HG02840 (cell line): ENCODE measurements around the gene ZDHHC5.
"Not testable (repeated sequence)": the region's sequence is repeated elsewhere in the genome, so short reads cannot be mapped to it uniquely, and the experiment has no call there.

Experiments
- ATAC-seq: cut with Tn5 transposase; IDR thresholded peaks from one replicate; pipeline ENCODE4 v1.9.1; 2021; ENCODE audit warnings: mild to moderate bottlenecking, moderate library complexity, moderate number of reproducible peaks; ENCODE audit not compliant: unreplicated experiment, low FRiP score

ZDHHC5 gene

GRCh38 chr11:57663975-57664374 lies 3.9 kb upstream of the ZDHHC5 start:
- ATAC-seq = no peak

DNA sequence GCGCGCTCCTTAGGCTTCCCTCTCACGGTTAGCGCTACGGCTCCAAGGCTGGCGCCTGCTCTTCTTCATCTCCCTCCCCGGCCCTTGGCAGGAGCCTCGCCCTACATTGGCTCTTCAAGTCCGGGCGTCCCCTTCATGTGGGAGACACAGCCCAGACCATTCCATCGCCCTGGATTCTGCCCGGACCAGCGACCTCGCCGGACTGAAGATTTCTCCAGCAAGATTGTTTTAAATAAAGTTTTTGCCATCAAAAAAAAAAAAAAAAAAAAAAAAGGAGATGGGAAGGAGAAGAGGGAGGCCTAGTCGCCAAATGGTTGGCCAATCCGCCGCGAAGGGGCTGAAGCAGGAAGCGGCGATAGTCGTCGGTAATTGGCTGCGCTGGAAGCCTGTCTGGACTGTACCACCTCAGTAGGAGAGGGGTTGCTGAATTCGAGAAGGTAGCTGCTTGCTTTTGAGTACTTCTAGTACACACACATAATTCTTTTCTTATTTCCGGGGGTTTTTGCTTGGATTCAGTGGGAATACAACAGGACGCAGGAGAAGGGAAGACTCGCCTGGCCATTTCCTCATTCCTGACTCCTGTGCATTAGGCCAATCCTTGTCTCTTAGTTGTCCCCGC lies 688 bp upstream of the ZDHHC5 start:
- peak; percentile 72 for ATAC-seq

DNA sequence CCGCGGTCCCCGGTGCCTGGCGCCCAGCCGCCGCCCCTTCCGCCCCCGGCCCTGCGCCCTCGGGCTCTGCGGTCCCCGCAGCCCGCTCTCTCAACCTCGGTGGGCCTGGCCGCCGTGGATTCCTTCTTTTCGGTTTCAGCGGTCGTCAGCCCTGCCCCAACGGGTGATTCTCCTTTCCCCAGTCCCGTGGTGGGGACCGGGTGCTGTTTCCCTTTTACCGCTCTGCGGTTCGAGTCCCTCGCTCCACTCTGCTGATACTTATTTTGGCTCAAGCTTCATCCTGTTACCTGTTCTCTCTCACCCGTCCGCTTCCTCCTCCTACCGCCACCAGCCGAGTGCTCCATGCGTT lies 494 bp downstream of the ZDHHC5 start:
- ATAC-seq = peak; percentile 9

- ATAC-seq = no peak
These were observed 6.3 kb downstream of the ZDHHC5 start for GRCh38 chr11:57674251-57674650.

GRCh38 chr11:57675176-57675941 lies 7.4 kb downstream of the ZDHHC5 start:
- no peak for ATAC-seq

DNA sequence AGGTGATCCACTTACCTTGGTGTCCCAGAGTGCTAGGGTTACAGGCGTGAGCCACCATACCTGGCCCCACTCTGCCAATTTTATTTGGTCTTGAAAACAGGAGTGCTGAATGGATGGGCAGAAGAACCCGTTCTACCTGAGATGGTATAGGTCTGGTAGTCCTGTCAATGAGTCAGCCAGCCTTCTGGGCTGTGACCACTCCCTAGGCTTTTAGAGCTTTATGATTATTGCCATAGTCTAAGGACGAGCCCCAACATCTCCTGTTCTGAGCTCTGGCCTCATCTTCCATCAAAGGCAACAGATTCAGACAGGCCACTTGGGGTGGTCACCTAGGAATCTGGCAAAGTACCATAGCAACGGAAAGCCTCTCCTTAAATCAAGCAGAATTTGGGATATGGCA lies 11.5 kb downstream of the ZDHHC5 start:
- no peak for ATAC-seq

DNA sequence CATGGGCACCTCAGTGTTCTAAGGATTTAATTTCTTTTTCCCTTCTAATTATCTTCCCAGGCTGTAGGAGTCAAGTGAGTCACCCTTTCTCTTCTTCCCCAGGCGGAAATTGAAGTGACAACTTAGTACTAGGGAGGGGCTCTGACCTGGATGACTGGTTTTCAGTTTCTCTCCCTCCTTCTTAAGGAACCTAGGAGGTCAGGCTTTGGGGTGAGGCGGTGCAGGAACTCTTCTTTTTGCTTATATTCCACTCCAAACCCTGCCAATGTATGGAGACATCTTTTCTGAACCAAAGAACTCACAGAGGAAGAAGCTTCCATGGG lies 12.6 kb downstream of the ZDHHC5 start:
- no peak for ATAC-seq

GRCh38 chr11:57681168-57681567 lies 13.3 kb downstream of the ZDHHC5 start:
- ATAC-seq = no peak

DNA sequence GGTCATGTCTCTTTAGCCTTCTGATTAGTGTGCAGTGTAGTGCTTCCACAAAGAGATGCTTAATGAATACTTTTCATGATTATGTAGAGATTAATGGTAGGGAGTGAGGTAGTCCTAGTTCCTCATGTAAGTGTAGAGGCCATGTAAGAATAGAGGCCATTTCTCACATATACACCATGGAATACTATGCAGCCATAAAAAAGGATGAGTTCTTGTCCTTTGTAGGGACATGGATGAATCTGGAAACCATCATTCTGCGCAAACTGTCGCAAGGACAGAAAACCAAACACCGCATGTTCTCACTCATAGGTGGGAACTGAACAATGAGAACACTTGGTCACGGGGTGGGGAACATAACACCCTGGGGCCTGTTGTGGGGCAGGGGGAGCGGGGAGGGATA lies 22.6 kb downstream of the ZDHHC5 start:
- ATAC-seq = not testable (repeated sequence)

DNA sequence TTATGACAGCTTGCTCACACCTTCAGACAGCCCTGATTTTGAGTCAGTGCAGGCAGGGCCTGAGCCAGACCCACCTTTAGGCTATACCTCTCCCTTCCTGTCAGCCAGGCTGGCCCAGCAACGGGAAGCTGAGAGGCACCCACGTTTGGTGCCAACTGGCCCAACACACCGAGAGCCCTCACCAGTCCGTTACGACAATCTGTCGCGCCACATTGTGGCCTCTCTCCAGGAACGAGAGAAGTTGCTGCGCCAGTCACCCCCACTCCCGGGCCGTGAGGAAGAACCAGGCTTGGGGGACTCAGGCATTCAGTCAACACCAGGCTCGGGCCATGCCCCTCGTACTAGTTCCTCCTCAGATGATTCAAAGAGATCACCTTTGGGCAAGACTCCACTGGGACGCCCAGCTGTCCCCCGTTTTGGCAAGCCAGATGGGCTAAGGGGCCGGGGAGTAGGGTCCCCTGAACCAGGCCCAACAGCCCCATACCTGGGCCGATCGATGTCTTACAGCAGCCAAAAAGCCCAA lies 31.0 kb downstream of the ZDHHC5 start:
- no peak for ATAC-seq

DNA sequence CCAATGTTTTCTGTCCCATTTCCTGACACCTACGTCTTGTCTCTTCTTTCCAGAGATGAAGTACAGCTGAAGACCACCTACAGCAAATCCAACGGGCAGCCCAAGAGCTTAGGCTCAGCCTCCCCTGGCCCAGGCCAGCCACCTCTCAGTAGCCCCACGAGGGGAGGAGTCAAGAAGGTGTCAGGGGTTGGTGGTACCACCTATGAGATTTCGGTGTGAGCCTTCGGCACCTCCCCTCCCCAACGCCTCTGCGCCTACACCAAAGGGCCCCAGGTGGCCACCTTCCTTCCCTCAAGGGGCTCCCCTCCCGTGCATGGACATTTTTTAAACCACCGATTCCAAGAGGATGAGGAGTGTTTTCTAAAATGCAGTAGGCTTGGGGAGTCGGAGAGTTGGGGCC lies 31.9 kb downstream of the ZDHHC5 start:
- ATAC-seq = no peak

DNA sequence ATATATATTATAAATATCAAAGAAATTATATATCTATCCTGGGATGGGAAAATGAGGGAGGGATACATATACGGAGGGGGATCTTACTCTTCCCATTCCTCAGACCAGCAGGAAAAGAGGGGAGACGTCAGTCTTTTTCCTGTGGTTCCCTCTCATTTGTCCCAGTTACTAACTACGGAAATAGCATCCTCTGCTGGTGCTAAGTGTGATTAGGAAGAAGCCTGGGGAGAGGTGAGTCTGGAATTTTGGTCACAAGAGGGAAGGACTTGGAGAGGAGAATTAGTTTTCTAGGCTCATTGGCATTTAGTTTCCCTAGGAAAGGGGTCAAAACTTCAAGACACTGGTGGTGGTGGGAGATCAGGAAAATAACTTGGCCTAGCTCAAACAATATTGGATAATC lies 32.5 kb downstream of the ZDHHC5 start:
- no peak for ATAC-seq

DNA sequence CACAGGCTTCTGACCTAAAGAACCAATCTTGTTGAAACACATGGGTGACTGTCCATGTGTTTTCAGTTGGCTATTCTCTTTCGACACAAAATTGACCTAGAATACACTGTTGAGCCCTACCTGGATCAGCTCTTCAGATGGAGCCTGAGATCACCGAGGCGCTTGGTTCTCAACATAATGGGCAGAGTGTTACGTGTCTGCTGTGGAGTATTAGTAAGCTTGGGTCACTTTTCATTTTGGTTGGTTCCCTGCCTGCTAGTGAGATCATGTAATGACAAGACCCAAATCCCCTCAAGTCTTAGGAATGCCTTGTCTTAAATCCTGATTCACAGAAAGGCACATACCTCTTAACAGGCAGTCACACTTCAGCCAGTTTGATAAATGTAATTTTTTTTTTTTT lies 35.4 kb downstream of the ZDHHC5 start:
- no peak for ATAC-seq

- ATAC-seq = no peak
These were observed 37.0 kb downstream of the ZDHHC5 start for GRCh38 chr11:57704932-57705331.

DNA sequence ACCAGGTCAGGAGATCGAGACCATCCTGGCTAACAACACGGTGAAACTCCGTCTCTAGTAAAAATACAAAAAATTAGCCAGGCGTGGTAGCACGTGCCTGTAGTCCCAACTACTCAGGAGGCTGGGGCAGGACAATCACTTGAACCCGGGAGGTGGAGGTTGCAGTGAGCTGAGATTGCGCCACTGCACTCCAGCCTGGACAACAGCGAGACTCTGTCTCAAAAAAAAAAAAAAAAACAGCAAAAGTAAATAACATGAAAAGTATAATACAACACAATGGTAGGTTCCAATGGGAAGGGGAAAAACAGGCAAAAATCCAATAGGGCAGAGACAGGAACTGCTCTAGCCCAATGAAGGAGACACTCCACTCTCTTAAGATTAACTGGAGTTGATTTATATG lies 37.5 kb downstream of the ZDHHC5 start:
- not testable (repeated sequence) for ATAC-seq

- ATAC-seq = no peak
These were observed 42.0 kb downstream of the ZDHHC5 start for GRCh38 chr11:57709802-57710367.

DNA sequence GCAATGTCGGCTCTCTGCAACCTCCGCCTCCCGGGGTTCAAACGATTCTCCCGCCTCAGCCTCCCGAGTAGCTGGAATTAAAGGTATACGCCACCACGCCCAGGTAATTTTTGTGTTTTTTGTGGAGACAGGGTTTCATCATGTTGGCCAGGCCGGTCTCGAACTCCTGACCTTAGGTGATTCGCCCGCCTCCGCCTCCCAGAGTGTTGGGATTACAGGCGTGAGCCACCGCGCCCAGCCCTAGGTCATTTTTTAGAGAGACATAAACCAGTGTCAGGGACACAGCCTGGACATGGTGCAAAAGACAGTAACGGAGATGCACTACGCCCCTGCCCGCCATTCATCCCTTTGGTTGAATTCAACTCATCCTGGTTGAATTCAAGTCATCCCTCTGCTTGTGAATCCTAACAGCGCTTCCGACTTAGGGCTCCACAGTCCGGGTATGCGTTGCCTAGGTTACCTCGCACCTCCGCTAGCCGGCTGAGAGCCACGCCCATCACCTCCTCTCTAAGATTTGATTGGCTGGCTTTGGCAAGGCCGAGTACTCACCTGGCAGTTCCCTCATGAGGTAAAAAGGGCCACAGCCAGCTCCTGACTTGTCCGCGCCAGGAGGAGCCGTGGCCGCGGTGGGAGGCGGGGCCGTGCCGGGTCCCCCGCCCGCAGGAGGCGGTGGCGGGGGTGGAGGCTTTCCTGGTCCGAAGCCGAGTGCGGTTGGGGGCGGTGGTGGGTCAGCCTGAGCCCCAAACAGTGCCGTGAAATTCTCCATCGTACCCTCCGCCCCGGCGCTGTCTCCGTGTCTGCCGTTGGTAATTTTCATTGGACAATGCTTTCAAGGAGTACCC lies 43.7 kb downstream of the ZDHHC5 start, which contains the start of gene MED19:
TSS of gene MED19 (minus strand) at position 802 of the 842 bp plus-strand sequence. CDS start at position 766, 36 bp downstream.
- peak; percentile 40 for ATAC-seq

DNA sequence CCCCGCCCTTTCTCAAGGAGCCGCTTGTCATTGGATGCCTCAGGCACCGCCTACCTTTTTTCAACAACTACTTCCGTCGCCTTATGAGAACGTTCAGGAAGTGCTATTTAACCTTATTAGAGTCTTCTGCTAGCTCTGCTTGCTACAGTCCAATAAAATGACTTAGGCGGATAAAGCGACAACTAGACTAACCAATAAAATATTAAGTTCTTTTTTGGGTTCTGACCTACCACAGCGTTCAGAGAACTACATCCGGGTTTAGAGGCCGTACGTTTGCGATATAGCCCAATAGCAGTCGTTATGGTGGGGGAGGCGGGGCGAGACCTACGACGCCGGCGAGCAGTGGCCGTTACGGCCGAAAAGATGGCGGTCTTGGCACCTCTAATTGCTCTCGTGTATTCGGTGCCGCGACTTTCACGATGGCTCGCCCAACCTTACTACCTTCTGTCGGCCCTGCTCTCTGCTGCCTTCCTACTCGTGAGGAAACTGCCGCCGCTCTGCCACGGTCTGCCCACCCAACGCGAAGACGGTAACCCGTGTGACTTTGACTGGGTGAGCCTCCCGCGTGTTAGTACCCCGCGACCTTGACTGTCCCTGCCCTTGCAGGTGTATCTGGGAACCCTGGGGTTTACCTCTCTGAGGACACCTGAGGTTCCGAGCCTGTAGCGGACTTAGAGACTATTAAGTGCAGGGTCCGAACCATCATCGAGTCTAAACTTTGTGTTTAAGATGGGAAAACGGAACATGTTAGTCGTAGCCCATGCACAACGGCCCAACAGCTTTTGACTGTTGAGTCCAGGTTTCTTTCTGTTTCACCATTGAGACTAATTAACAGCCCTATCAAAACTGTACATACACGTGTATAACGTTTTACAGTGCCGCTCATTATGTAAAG lies 44.6 kb downstream of the ZDHHC5 start, which contains the start of gene TMX2:
TSS of gene TMX2 (plus strand) at position 338 of the 895 bp plus-strand sequence. CDS start at position 364, 26 bp downstream.
- peak; percentile 96 for ATAC-seq

DNA sequence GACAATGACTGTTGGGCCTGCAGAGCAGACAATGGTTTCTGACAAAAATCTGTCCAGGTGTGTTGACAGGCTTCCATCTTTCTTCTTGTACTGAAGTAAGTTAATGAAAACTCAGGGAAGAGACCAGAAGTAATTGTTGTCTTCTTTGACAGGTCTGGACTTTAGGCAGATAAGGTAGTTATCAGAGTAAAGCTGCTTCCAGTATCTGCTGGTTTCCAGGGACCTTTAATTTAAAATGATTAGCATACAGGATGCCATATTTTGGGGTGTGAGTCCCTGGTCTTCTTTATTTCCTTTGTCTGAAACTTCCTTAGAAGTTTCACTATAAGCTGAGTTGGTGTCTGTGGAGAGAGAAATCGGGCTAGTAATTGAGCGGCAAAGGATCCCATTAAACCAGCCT lies 45.9 kb downstream of the ZDHHC5 start:
- no peak for ATAC-seq

- ATAC-seq = not testable (repeated sequence)
These were observed 48.8 kb downstream of the ZDHHC5 start for GRCh38 chr11:57716726-57717125.
